HepG2 (cell line): ENCODE data around the gene LBR. TPM values are rescaled to one million over a fixed set of nuclear protein-coding genes. Genes with fewer than 3 reads are reported as not detected.

Experiments
- ATAC-seq: fragments of 200-7000 bp; cut with Tn5 transposase; 3 replicates; pipeline ENCODE4 v1.9.1; 2020; ENCODE audit warnings: mild to moderate bottlenecking, moderate library complexity
- BruUV-seq: library from RNA; stranded (reverse); fragments of 400-500 nt; replicated peaks from 2 replicates; lab custom pipeline; 2021; lab: Mats Ljungman, UMichigan
- CTCF ChIA-PET: fragments of 300-600 bp; formaldehyde crosslinking; extraction: SDS; loops from one replicate; lab custom pipeline; 2021; ENCODE audit warnings: low total read pairs, inconsistent platforms, low intra/inter-chr PET ratio; lab: Yijun Ruan, JAX
- POLR2A ChIA-PET: fragments of 350-600 bp; sonication (Branson Sonifier 250); formaldehyde crosslinking; loops from one replicate; lab custom pipeline; 2020; ENCODE audit warnings: antibody characterized with exemption, inconsistent platforms; lab: Yijun Ruan, JAX
- DNase-seq: peaks from one replicate; pipeline ENCODE4 v3.0.0-alpha.2; 2015; ENCODE audit warnings: low spot score
- FAIRE-seq: peaks from 3 replicates; lab custom pipeline; 2011; peaks lifted over from hg19 to GRCh38; lab: Jason Lieb, UNC
- H2AFZ ChIP-seq: one replicate; pipeline ENCODE4 v1.6.1; 2011; ENCODE audit warnings: low read length, inconsistent platforms
- H3K27ac ChIP-seq: fragments of 300-600 bp; 3 replicates; pipeline ENCODE4 v1.8.0; 2011; ENCODE audit warnings: mixed run types, mild to moderate bottlenecking, mixed read lengths, low read length, inconsistent platforms; ENCODE audit not compliant: insufficient read depth; ENCODE audit errors: extremely low read length
- H3K27me3 ChIP-seq, 2 experiments: fragments of 200-600 bp in 1 of 2; 2 replicates in 1 of 2; 3 replicates in 1 of 2; pipeline versions ENCODE4 v1.6.0 to v1.8.0; 2011; ENCODE audit warnings: low read length in 2 of 2, mild to moderate bottlenecking in 2 of 2, moderate library complexity in 2 of 2, inconsistent platforms in 1 of 2; ENCODE audit not compliant: insufficient read depth in 2 of 2, control insufficient read depth in 1 of 2
- H3K36me3 ChIP-seq, 2 experiments: fragments of 200-600 bp in 1 of 2; replicated peaks in 1 of 2; 2 replicates in 1 of 2; 3 replicates in 1 of 2; pipeline versions ENCODE4 v1.5.1 to v1.8.0; 2011; ENCODE audit warnings: low read length in 2 of 2, inconsistent platforms in 1 of 2; ENCODE audit not compliant: insufficient read depth in 2 of 2, control insufficient read depth in 1 of 2
- H3K4me1 ChIP-seq: 2 replicates; pipeline ENCODE4 v1.5.1; 2012; ENCODE audit warnings: low read length, inconsistent platforms; ENCODE audit not compliant: insufficient read depth
- H3K4me2 ChIP-seq: 2 replicates; pipeline ENCODE4 v1.6.0; 2011; ENCODE audit warnings: low read depth, low read length, inconsistent platforms
- H3K4me3 ChIP-seq, 3 experiments: fragments of 200-600 bp in 1 of 3; sonication (generic), shearing (Covaris generic) in 1 of 3; replicated peaks in 1 of 3; 2 replicates each; pipeline ENCODE4 v1.5.1; 2011 to 2016; ENCODE audit warnings: low read length in 3 of 3, inconsistent platforms in 2 of 3, low read depth in 2 of 3, mild to moderate bottlenecking in 2 of 3, control low read depth in 1 of 3, mixed read lengths in 1 of 3; ENCODE audit not compliant: insufficient read depth in 1 of 3
- H3K79me2 ChIP-seq: one replicate; pipeline ENCODE4 v1.6.1; 2011; ENCODE audit warnings: low read length, inconsistent platforms; ENCODE audit not compliant: insufficient read depth
- H3K9ac ChIP-seq: 2 replicates; pipeline ENCODE4 v1.6.0; 2011; ENCODE audit warnings: mild to moderate bottlenecking, low read depth, low read length, inconsistent platforms; ENCODE audit not compliant: insufficient read depth
- H3K9me3 ChIP-seq: 2 replicates; pipeline ENCODE4 v1.5.1; 2012; ENCODE audit warnings: mild to moderate bottlenecking, low read length
- H4K20me1 ChIP-seq: 2 replicates; pipeline ENCODE4 v1.6.0; 2011; ENCODE audit warnings: inconsistent platforms, mild to moderate bottlenecking, low read length, moderate library complexity; ENCODE audit not compliant: insufficient read depth
- EED ChIP-seq: sonication (generic); formaldehyde crosslinking; IDR thresholded peaks from 2 replicates; pipeline ENCODE4 v1.5.0; 2020; ENCODE audit warnings: mild to moderate bottlenecking, missing genetic modification reagents
- KDM6A ChIP-seq: IDR thresholded peaks from 2 replicates; pipeline ENCODE4 v1.6.1; 2016; ENCODE audit warnings: low read depth
- KLF13 ChIP-seq: sonication (generic); formaldehyde crosslinking; IDR thresholded peaks from 2 replicates; pipeline ENCODE4 v1.4.0; 2020; ENCODE audit warnings: mild to moderate bottlenecking, missing genetic modification reagents
- KLF6 ChIP-seq: IDR thresholded peaks from 2 replicates; pipeline ENCODE4 v1.8.0; 2016; ENCODE audit warnings: missing biosample characterization, missing genetic modification reagents
- SIN3A ChIP-seq: IDR thresholded peaks from 2 replicates; pipeline ENCODE4 v1.6.1; 2011; ENCODE audit warnings: low read depth, mild to moderate bottlenecking, control low read depth, low read length, borderline replicate concordance
- SOX5 ChIP-seq: IDR thresholded peaks from 2 replicates; pipeline ENCODE4 v1.6.1; 2016; ENCODE audit warnings: borderline replicate concordance
- ZMYM4 ChIP-seq: sonication (generic); formaldehyde crosslinking; IDR thresholded peaks from 2 replicates; pipeline ENCODE4 v1.8.1; 2023; ENCODE audit warnings: mild to moderate bottlenecking, missing genetic modification reagents
- WGBS: methylation state at CpG from one replicate; pipeline ENCODE4 v1.1.6; 2017; ENCODE audit warnings: low lambda C conversion rate; 5-methylcytosine and 5-hydroxymethylcytosine counted together
- in situ Hi-C: cut with HindIII; loops from 2 replicates; pipeline ENCODE4 v1.10.0; 2017; ENCODE audit warnings: low pct_unique_long_range_greater_than_20kb; ENCODE audit not compliant: extremely low pct_ligation_motif_present
- intact Hi-C: fragments of 100-400 bp; cut with micrococcal nuclease; formaldehyde crosslinking; loops from one replicate; pipeline ENCODE4 v1.10.0; 2022; ENCODE audit not compliant: unreplicated experiment
- polyA plus RNA-seq, 8 experiments: library from polyadenylated mRNA; depleted of rRNA in 3 of 8; stranded (reverse) in 7 of 8; unstranded in 1 of 8; fragments of >200 nt; fragmentation: Illumina TruSeq in 4 of 8; extraction: Trizol in 4 of 8; gene quantifications; 2 replicates each; pipeline versions ENCODE4 v1.2.1 to v1.2.3, GENCODE V29; 2011 to 2016; ENCODE audit warnings: low read depth in 4 of 8, missing spikeins in 1 of 8, mixed read lengths in 1 of 8; ENCODE audit not compliant: insufficient read depth in 1 of 8
- total RNA-seq, 5 experiments: library from RNA; depleted of rRNA; stranded (reverse); fragments of >200 nt; fragmentation: Illumina TruSeq; extraction: Trizol; gene quantifications; 2 replicates each; pipeline ENCODE4 v1.2.3, GENCODE V29; 2016; ENCODE audit warnings: low read depth in 1 of 5
- TF ChIP-seq, protein P1 (sequence below): sonication (generic); formaldehyde crosslinking; IDR thresholded peaks from 2 replicates; pipeline ENCODE4 v1.4.0; 2020; ENCODE audit warnings: mild to moderate bottlenecking, missing genetic modification reagents
- TF ChIP-seq, protein P2 (sequence below): sonication (generic); formaldehyde crosslinking; conservative IDR thresholded peaks from 2 replicates; pipeline ENCODE4 v1.8.0; 2022; ENCODE audit warnings: low read depth, missing genetic modification reagents
- TF ChIP-seq, protein P3 (sequence below), 2 experiments: sonication (generic) in 1 of 2; formaldehyde crosslinking in 1 of 2; IDR thresholded peaks; 2 replicates each; pipeline versions ENCODE4 v1.5.1 to v1.6.1; 2011 to 2020; ENCODE audit warnings: borderline replicate concordance in 1 of 2, low read depth in 1 of 2, low read length in 1 of 2, mild to moderate bottlenecking in 1 of 2, missing genetic modification reagents in 1 of 2, moderate library complexity in 1 of 2

LBR gene
- total and polyA plus RNA-seq, 2 of the 13 experiments (the other 11 are each of a cell fraction or from before 2014, with no cell fraction given): 38.9 to 76.7 TPM

DNA sequence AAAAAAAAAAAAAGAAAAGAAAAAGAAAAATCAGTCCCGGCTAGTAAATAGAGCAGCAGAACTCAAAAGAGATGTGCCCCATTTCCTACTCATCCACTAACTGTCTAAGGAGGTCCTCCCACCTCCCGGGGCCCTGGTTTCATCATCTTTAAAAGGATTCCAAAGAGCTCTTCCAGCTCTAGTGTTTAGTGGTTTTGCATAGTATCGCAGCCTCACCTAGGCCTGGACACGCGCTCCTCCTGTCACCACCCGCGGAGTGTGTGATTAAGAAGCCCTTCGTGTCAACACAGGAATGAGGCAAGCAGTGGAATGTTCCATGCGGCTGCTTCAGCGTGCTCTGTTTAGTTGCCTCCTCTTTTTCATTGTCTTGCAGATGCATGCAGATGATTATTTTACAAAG is 49.0 kb downstream of the LBR start:
- H3K4me2 ChIP-seq: no peak overlapping the region
- H3K9me3 ChIP-seq: no peaks in the 10 kb centered on the region
- CTCF ChIA-PET: no interaction called here
- H3K9ac ChIP-seq: no peak overlapping the region
- no TSS peak for BruUV-seq
- no peaks in the 10 kb centered on the region for H3K79me2 ChIP-seq
- peak; percentile 69 for ATAC-seq
- TF ChIP-seq KLF6 (CRISPR knock-in tag): no peak
- TF ChIP-seq EED (CRISPR knock-in tag): no peak
- no peak for TF ChIP-seq KDM6A
- TF ChIP-seq, all 625 proteins: peak for 0
- H3K36me3 ChIP-seq: no peaks in the 10 kb centered on the region
- H3K4me3 ChIP-seq: no peak overlapping the region
- 7% methylated on average over 10 of the region's 10 CpGs for WGBS
- FAIRE-seq (no peak), DNase-seq (peak; percentile 10)
- no peaks in the 10 kb centered on the region for H4K20me1 ChIP-seq
- H3K27ac ChIP-seq: no peak overlapping the region
- POLR2A ChIA-PET: no interaction called here
- 0 out of 5 replicates have a peak, but pooled peaks cover 0 to 3% of the 10 kb centered on the region in 2 experiments for H3K27me3 ChIP-seq
- in situ Hi-C loops (no loop called here), intact Hi-C loops (no loop called here)
- H3K4me1 ChIP-seq: no peaks in the 10 kb centered on the region
- no peak overlapping the region for H2AFZ ChIP-seq

DNA sequence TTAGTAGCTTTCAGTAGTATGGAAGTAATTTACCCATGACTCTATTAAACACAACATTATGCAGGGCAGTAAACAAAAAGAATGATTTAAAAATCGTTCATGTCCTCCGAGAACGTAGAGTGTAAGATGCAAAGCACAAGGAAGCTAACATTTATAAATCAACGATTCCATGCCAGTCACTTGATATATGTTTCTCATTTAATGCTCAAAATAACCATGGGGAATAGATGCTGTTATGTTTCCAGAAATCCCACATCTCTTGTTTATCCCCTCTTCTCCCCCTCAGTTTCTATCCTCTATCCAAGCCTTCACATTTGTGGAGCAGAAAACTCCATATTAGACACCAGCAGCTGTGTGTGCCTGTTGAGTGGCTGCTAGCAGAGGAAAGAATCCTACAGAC is 52.8 kb downstream of the LBR start:
- POLR2A ChIA-PET: no interaction called here

More for the DNA sequence above, 52.8 kb downstream of the LBR start:
- intact Hi-C loops (no loop called here), in situ Hi-C loops (no loop called here)
- ATAC-seq: no peak
- BruUV-seq: no TSS peak
- DNase-seq: no peak
- Histone ChIP-seq H4K20me1 (no peaks in the 10 kb centered on the region), H3K4me2 (no peak overlapping the region), H3K36me3 (no peaks in the 10 kb centered on the region), H3K79me2 (no peaks in the 10 kb centered on the region), H3K4me3 (no peak overlapping the region), H3K9me3 (no peaks in the 10 kb centered on the region), H3K27ac (no peak overlapping the region), H3K4me1 (no peaks in the 10 kb centered on the region), H2AFZ (no peak overlapping the region), H3K9ac (no peak overlapping the region), H3K27me3 (no peaks in the 10 kb centered on the region)
- FAIRE-seq: no peak
- TF ChIP-seq, protein P1, sequence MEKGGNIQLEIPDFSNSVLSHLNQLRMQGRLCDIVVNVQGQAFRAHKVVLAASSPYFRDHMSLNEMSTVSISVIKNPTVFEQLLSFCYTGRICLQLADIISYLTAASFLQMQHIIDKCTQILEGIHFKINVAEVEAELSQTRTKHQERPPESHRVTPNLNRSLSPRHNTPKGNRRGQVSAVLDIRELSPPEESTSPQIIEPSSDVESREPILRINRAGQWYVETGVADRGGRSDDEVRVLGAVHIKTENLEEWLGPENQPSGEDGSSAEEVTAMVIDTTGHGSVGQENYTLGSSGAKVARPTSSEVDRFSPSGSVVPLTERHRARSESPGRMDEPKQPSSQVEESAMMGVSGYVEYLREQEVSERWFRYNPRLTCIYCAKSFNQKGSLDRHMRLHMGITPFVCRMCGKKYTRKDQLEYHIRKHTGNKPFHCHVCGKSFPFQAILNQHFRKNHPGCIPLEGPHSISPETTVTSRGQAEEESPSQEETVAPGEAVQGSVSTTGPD (CRISPR knock-in tag): no peak
- TF ChIP-seq ZMYM4 (CRISPR knock-in tag) (no peak), SOX5 (CRISPR knock-in tag) (no peak), KLF13 (CRISPR knock-in tag) (no peak), SIN3A (no peak)
- TF ChIP-seq, protein P2, sequence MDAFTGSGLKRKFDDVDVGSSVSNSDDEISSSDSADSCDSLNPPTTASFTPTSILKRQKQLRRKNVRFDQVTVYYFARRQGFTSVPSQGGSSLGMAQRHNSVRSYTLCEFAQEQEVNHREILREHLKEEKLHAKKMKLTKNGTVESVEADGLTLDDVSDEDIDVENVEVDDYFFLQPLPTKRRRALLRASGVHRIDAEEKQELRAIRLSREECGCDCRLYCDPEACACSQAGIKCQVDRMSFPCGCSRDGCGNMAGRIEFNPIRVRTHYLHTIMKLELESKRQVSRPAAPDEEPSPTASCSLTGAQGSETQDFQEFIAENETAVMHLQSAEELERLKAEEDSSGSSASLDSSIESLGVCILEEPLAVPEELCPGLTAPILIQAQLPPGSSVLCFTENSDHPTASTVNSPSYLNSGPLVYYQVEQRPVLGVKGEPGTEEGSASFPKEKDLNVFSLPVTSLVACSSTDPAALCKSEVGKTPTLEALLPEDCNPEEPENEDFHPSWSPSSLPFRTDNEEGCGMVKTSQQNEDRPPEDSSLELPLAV (CRISPR knock-in tag): no peak
- TF ChIP-seq, protein P3, sequence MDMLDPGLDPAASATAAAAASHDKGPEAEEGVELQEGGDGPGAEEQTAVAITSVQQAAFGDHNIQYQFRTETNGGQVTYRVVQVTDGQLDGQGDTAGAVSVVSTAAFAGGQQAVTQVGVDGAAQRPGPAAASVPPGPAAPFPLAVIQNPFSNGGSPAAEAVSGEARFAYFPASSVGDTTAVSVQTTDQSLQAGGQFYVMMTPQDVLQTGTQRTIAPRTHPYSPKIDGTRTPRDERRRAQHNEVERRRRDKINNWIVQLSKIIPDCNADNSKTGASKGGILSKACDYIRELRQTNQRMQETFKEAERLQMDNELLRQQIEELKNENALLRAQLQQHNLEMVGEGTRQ (IDR thresholded peaks at IDR 0.05; ENCODE audit: low read depth, low read length): no peak
- TF ChIP-seq, protein P3 (CRISPR knock-in tag; IDR thresholded peaks at IDR 0.05; ENCODE audit: borderline replicate concordance): no peak
- WGBS: 69% methylated on average over 4 of the region's 4 CpGs
- CTCF ChIA-PET: no interaction called here
